ENCODE results near the gene OPA3. TPM values are rescaled to one million over a fixed set of nuclear protein-coding genes. Genes with fewer than 3 reads are reported as not detected.
A peak's percentile ranks its signal among the peaks of the same experiment; 100 is the strongest.

Gene OPA3
- total RNA-seq, 1 donor from 2014 or later, result 6.4 TPM

DNA sequence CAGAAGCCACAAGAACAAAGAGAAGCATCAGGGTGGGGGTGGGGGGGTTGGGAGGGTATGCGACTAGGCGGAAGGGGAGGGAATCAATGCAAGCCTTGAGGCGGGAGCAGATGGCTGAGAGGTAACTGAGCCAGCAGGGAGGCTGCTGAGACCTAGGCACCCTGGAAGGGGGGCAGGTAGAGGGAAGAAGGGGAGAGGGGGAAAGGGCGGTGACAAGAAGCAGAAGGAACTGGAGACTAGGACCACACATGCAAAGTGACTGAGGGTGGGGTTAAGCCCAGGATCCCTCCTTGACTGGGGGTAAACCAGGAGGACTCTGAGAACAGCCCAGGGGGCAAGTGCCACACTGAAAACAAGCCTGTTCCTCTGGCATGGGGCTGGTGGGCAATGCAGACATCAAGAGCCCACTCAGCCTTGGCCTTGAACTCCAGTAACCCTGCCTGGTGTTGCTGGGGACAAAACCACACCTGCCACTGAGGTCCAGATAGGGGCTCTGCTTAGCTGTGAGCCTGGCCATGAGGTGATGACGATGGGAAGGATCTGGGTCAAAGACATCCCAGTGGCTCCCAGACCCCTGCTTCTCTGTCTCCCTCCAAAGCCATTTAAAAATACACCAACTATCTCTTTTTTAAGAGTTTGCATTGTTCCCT, 20.3 kb downstream of the OPA3 start:
- no peak for DNase-seq

DNA sequence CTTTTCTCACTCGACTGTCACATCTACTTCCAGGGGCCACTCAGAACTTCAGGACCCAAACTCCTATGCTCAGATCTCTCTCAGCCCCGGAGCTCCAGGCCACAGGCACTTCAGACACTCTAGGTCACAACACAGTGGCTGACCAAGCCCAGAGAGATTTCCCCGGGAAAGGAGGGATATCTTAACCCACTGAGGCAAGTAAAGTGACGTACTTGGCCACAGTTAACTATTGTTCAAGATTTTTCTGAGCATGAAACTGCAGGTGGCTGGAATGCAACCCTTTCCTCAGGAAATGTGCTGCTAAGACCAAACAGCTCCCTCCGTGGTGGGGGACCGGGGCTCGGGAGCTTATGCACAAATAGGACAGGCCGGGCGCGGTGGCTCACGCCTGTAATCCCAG, 23.9 kb downstream of the OPA3 start:
- DNase-seq, result no peak

DNA sequence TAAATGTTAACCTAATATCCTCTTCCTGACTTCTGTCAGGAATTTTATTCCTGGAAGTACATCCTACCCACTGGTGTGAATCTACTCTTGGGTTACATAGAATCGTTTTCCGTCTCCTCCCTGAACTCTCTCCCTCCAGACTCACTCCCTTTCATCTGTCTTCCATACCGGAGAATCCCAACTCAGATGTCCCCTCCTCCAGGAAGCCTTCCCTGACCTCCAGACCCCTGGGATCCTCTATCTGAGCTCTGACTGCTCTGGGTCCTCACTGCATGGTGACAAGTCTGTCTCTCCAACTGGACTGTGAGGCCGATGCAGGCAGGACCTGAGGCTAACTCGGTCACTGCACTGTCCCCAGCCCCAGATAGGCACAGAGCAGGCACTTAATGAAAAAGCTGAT, 24.6 kb downstream of the OPA3 start:
- DNase-seq, result no peak

DNA sequence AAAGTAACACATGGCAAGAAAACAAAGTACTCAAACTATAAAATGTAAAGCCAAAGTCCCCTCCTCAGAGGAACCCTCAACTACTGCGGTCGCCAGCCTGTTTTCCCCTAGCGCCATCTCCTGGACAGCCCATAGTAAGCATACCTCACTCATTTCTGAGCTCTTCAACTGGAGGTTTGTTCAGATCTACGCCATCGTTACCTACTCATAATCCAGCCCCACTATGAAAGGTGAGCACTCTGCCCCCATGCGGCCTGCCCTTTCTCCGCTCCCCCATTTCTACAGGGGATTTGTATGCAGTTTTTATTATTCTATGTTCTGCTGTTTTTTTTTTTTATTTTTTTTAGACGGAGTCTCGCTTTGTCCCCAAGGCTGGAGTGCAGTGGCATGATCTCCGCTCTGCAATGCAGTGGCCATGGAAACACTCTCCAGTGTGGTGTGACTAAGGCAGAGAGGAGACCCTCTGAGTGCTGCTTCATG, 26.2 kb downstream of the OPA3 start:
- peak; percentile 47 for DNase-seq

DNA sequence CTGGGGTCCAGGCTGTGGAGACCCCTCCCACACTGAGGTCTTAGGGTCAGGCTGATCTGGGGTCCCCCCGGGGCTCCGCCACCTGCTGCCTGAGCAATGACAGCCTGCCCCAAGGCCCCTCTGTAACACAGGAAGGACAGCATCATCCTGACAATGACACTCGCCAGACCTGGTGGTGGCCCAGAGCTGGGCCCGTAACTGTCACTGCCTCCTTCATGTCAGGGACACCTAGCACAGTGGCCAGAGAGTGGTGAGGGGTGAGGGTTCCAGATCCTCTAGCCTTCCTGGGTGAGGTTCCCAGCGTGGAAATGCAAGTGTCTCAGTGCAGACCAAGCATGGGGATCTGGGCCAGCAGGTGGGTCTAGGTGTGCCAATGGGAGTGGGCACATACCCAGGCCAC, 27.8 kb downstream of the OPA3 start:
- DNase-seq, result no peak

DNA sequence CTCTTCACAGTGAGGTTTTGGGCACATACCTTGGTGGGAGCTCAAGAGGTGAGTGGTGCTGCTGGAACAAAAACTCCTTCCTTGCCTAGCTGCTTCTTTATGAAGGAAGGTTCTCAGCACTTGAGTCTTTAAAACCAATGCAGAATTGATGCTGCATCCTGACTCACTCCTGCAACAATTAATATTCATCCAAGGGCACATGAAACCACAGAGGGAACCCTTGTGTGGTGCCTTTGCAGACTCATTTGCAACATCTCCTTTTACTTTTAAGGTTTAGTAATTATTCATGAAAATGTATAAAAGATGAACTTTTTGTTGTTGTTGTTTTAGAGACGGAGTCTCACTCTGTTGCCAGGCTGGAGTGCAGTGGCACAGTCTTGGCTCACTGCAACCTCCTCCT, 30.1 kb downstream of the OPA3 start:
- no peak for DNase-seq

DNA sequence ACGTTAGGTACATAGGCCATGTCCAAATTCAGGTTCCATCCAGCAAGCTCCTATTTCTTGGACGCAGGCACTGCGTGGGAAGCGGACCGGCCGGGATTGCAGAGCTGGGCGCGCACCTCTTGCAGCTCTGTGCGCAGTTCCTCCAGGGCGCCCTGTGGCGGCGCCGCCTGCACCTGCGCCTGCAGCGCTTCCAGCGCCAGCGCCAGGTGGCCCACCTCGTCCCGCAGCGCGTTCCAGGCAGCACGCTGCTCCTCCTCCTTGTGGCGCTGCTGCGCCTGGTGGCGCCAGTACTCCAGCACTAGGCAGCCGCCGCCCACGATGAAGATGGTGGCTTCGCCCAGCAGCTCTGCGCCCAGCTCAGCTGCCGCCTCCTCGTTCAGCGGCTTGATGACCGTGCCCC, 31.1 kb downstream of the OPA3 start:
- DNase-seq, result peak; percentile 15

DNA sequence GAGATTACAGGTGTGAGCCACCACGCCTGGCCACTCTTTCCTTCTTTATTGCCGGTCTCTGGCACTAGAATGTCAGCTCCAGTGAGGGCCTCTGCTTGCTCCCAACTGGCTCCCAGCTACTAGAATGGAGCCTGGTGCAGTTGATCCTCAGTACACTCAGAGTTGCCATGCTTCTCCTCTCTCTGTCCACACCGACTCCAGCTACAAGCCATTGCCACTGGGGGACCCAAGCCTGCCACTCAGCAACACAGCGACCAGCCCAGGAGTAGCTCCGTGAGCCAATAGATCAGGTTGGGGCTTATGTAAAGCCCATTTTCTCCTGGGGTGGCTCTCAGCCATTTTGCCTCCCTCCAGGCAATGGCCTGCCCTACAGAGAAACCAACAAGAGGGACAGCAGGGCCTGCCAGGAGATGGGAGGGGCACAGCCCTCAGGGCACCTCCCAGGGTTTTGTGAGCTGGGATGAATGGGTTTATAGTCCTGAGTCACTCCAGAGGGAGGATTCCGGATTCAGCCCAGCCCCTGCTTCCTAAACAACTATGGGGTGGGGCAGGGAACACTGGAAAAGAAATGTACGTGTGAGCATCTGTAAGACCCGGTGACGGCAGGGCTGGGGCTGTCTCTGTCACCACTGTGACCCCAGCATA, 36.5 kb downstream of the OPA3 start:
- no peak for DNase-seq

DNA sequence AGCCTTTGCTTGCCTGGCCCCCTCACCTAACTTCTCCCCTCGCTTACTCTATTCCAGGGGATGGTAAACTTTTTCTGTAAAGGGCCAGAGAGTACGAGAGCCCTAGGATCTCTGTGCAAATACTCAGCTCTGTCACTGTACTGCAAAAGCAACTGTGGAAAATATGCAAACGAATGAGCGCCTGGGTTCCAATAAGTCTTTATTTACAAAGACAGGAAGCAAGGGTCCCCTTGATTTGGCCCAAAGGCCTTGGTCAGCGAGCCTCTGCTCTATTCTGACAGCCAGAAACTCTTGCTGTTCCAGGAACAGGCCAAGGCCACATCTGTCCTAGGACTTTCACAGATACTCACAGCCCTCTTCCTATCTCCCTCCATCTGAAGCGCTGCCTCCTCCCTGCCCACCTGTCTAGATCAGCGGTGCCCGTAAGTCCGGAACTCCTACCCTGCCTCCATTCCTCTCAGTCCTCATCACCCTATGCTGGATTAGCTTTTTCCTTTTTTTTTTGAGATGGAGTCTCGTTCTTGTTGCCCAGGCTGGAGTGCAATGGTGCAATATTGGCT, 37.3 kb downstream of the OPA3 start:
- DNase-seq, result no peak

DNA sequence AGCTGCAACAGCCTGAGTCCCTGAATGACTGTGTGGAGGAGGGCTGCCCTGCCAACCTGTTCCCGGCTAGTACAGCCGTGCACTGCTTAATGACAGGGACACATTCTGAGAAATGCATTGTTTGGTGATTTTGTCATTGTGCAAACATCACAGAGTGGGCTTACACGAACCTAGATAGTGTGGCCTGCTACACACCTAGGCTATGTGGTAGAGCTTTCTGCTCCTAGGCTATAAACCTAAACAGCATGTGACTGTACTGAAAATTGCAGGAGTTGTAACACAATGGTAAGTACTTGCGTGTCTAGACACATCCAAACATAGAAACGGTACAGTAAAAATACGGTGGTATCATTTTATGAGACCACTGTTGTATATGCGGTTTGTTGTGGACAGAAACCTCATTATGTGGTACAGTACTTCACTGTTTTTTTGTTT, 42.4 kb downstream of the OPA3 start:
- DNase-seq, result no peak

DNA sequence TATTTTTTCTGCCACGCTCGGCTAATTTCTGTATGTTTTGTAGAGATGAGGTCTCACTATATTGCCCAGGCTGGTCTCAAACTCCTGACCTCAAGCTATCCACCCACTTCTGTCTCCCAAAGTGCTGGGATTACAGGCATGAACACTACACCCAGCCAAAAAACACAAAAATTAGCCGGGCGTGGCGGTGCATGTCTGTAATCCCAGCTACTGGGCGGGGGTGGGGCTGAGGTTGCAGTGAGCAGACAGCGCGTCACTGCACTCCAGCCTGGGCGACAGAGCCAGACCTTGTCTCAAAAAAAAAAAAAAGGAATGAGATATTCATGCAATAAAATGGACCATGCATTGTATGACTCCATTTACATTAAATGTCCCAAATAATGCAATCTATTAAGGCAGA, 45.1 kb downstream of the OPA3 start:
- no peak for DNase-seq

DNA sequence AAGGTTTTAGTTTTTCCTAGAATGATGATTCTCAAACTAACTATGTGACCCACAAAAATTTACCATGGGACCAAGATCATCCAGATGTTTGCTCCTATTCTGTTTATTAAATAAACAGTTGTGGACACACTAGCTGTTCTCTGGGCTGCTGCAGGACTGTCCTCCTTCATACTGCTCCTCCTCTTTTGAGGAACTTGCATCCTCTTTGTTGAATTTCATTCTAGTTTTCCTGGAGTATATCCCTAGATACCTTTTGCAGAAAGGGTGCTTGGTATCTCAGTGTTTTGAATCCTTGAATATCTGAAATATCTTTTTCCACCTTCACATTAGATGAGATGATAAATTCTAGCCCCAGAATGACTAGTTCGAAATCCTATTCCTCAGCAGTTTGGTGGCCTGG, 53.3 kb downstream of the OPA3 start:
- no peak for DNase-seq

DNA sequence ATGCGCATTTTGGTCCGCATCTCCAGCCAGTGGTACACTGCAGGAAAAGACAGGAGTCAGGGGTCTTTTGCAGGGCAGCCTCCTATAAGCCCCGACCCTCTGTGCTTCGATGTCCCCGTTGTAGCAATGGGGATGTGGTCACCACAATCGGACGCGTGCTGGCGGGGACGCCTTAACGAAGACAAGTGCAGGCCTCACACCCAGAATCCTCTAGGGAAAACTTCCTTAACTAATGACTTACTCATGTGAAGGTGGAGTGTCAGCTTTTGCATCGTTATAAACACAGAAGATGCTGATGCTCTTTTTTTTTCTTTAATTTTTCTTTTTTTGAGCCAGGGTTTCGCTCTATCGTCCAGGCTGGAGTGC, 55.2 kb downstream of the OPA3 start:
- no peak for DNase-seq

DNA sequence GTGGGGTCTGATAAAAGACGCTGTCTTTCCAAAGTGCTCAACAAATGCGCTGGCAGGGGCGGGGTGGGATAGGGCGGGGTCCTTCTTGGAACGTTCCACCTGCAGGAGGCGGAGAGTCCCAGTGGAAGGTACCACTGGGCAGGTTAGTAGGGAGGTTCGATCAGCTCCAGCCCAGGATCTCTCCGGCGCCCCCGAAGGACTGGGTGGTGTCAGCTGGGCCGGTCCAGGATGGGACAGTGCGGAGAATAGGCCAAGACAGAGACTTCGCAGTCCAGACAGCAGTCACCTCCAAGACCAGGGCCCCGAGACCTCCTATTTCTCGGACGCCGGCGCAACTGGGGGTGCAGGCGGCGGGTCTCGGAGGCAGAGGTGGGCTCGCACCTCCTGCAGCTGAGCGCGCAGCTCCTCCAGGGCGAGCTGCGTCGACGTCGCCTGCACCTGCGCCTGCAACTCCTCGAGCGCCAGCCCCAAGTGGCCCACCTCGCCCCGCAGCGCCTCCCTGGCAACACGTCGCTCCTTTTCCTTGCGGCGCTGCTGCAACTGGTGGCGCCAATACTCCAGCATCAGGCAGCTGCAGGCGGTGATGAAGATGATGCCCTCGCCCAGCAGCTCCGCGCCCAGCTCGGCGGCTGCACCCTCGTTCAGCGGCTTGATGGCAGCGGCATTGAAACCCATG, 55.7 kb downstream of the OPA3 start:
- peak; percentile 58 for DNase-seq

DNA sequence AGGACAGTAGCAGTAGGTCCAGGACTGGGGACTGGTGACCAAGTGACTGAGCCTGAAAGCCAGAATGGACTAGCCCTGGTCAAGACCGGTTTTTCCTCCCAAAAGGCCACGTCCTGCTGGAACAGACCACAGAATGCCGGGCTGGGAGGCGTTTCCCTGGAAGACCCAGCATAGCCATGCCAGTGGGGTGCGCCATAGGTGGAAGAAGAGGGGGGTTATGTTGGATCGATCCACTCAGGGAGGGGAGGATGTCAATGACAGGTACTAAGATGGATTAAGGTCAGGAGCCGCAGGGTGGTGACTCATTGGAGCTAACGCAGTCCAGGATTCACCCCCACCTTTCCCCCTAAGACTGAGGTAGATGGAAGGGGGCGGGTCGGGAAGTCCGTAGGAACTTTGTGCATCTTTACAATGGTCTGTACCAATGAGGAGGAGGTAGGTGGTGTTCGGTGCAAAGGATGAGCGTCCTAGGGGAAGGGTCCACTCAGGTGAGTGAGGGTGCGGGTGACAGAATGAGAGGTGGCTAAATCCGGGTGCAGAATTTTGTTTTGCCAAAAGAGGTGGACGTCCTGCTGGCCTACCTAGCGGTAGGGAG, 56.4 kb downstream of the OPA3 start:
- DNase-seq, result no peak

DNA sequence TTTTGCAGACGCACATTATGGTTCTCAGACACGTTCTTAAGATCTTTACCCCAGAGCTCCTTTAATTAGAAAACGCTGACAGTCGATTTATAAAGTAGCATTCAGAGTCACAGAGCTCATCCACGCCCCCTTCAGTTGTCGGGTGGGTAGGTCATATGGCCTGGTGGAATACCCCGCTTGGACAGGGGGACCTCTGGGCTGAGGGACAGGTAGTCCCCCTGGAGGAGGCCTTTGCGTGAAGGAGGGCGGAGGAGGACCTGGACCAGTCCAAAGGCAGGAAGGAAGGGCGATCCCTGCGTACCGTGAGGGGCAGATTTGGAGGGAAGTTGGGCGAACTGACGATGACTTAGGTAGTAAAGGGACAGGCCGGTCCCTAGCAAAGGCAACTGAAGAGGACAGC, 56.9 kb downstream of the OPA3 start:
- DNase-seq, result no peak

DNA sequence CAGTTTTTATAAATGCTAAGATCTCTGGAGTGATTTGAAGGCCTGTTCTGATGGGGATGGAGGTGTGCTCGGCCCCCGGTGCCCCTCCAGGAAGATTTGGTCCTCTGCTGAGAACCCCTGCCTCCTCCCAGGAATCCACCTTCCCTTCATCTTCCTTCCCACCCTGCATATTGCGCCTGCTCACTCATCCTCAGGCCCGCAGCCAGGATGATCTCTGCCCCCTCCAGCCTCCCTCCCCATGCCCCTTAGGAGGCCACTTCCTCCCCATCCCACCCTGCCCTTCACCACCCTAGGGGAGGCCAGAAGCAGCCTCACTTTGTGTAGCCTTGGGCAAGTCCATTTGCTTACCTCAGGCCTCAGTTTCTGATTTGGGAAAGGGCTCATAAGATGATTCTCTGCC, 57.6 kb downstream of the OPA3 start:
- DNase-seq, result no peak

DNA sequence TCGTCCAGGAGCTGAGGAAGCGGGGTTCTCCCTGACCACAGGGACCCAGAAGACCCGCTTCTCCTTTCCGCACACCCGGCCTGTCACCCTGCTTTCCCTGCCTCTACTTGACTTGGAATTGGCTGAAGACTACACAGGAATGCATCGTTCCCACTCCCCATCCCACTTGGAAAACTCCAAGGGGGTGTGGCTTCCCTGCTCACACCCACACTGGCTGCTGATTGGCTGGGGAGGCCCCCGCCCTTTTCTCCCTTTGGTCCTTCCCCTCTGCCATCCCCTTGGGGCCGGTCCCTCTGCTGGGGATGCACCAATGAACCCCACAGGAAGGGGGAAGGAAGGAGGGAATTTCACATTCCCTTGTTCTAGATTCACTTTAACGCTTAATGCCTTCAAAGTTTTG, 58.5 kb downstream of the OPA3 start:
- peak; percentile 67 for DNase-seq

DNA sequence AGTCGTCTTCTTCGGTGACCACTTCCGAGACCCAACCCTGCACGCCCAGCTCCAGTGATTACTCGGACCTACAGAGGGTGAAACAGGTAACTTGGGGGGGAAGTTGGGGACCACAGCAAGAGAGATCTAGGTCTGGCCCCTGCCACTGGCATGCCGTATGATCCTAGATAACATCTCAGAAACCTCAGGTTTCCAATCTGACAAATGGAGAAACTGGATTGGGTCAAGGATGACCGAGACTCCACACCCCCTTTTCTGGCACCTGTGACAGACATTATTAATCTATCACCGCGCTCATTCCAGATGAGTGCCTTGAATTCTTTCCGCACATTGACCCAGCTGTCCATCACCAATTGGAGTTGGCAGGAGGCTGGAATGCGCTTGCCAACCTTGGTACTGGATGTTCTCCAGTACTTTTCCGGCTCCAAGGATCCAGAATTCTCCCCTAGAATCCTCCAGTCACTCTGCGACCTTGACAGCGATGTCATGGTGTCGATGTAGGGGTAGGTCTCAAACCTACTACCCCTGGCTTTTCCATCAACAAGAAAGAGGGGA, 60.0 kb downstream of the OPA3 start:
- no peak for DNase-seq

DNA sequence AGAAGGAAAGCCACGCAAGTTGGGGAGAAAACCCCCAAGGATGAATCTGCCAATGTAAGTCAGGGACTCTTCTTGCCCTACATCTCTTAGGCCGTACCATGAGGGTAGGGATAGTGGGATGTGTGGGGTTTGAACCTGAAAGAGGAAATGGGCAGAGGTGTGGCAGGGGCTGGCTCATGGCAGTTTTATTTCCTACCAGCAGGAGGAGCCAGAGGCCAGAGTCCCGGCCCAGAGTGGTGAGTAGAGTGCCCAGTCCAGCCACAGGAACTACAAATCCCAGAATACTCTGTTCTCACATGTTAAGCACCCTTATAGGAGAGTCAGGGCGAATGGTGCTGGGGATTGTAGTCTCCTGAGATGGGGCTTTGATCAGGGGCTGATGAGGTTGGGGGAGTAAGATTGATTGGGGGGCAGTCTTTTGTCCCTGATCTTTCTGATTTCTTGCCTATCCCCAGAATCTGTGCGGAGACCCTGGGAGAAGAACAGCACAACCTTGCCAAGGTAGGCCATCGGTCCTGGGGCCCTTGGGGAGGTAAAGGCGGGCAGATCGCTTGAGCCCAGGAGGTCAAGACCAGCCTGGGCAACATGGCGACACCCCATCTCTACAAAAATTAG, 60.9 kb downstream of the OPA3 start:
- peak; percentile 95 for DNase-seq

DNA sequence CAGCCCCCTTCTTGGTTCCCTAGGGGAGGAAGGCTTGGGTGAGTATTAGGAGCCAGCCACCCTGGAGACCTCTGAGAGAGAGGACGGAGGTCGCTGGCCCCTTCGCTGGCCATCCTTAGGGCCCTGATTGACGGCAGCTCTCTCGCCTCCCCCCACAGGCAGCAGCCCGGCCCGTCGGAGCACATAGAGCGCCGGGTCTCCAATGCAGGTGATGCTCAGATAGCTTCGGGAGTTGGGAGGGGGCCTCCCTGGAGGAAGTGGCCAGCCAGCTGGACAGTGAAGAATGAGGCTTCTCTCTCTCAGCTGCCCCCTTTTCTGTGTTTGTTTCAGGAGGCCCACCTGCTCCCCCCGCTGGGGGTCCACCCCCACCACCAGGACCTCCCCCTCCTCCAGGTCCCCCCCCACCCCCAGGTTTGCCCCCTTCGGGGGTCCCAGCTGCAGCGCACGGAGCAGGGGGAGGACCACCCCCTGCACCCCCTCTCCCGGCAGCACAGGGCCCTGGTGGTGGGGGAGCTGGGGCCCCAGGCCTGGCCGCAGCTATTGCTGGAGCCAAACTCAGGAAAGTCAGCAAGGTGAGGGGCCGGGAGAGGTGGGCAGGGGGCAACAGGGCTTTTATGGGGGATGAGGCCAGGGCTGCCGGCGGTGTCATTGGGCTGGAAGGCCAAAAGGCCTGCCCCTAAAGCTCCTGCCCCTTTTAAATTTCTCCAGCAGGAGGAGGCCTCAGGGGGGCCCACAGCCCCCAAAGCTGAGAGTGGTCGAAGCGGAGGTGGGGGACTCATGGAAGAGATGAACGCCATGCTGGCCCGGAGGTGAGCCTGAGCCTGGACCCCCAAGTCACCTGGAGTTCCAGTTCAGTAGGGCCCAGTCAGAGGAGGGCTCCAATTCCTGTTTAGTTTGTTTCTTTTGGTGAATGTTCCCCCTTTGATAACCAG, 62.3 kb downstream of the OPA3 start:
- DNase-seq, result no peak
